ENCODE data around the gene WASF1.

Gene WASF1

GRCh38 chr6:110050440-110050813 lies 129.0 kb downstream of the WASF1 start:
- no peak for TF ChIP-seq TAF1 (IDR thresholded peaks at IDR 0.05; ENCODE audit: low read depth, low read length)
- no peak for TF ChIP-seq POLR2A (IDR thresholded peaks at IDR 0.05; ENCODE audit: low read depth, low read length)
- no peak for TF ChIP-seq POLR2AphosphoS5 (IDR thresholded peaks at IDR 0.05; ENCODE audit: low read depth, low read length)
- no peak for TF ChIP-seq SPI1 (IDR thresholded peaks at IDR 0.05; ENCODE audit: low read depth, low read length)
- FAIRE-seq (no peak), DNase-seq (ENCODE audit: insufficient read length, low spot score) (no peak)
